A549 (cell line): Measurements from ENCODE around the gene RUNX1. TPM values are rescaled to one million over a fixed set of nuclear protein-coding genes. Genes with fewer than 3 reads are reported as not detected.

Experiments
- ATAC-seq, 2 experiments: fragments of 200-7000 bp in 1 of 2; fragments of >200 bp in 1 of 2; cut with Nextera tagmentation in 1 of 2; cut with Tn5 transposase in 1 of 2; 3 replicates each; pipeline versions ENCODE4 v1.8.0 to v1.9.1; 2018 to 2020; ENCODE audit warnings: mild to moderate bottlenecking in 1 of 2, moderate library complexity in 1 of 2
- CTCF ChIA-PET: fragments of 300-600 bp; sonication (Branson Sonifier 250); formaldehyde crosslinking; extraction: SDS; loops from one replicate; lab custom pipeline; 2021; ENCODE audit warnings: antibody characterized with exemption, inconsistent platforms; lab: Yijun Ruan, JAX
- POLR2A ChIA-PET: fragments of 350-600 bp; formaldehyde crosslinking; extraction: SDS; loops from one replicate; lab custom pipeline; 2021; ENCODE audit warnings: antibody characterized with exemption, inconsistent platforms; lab: Yijun Ruan, JAX
- DNase-seq, 2 experiments: peaks; one replicate each; pipeline versions ENCODE4 v3.0.0 to v3.0.0-alpha.2; 2011 to 2016; ENCODE audit warnings: low read depth in 1 of 2, low spot score in 1 of 2
- FAIRE-seq: peaks from 2 replicates; lab custom pipeline; 2011; peaks lifted over from hg19 to GRCh38; lab: Jason Lieb, UNC
- H3K27ac ChIP-seq, 2 experiments: fragments of >200 bp; sonication (Bioruptor Twin); formaldehyde crosslinking; 3 replicates each; pipeline ENCODE4 v1.5.1; 2016 to 2017
- H3K4me1 ChIP-seq: fragments of >200 bp; sonication (Bioruptor Twin); formaldehyde crosslinking; 3 replicates; pipeline ENCODE4 v1.6.1; 2016
- H3K4me2 ChIP-seq: fragments of >200 bp; sonication (Bioruptor Twin); formaldehyde crosslinking; 3 replicates; pipeline ENCODE4 v1.6.1; 2016
- H3K4me3 ChIP-seq: fragments of >200 bp; sonication (Bioruptor Twin); formaldehyde crosslinking; 3 replicates; pipeline ENCODE4 v1.5.1; 2016
- H3K9me3 ChIP-seq: fragments of >200 bp; sonication (Bioruptor Twin); formaldehyde crosslinking; 3 replicates; pipeline ENCODE4 v1.6.1; 2016
- CBX2 ChIP-seq: fragments of 200-600 bp; sonication (generic); IDR thresholded peaks from 2 replicates; pipeline ENCODE4 v1.6.1; 2016; ENCODE audit warnings: low read depth, mild to moderate bottlenecking, borderline replicate concordance
- CEBPB ChIP-seq, 2 experiments: fragments of >200 bp in 1 of 2; sonication (Bioruptor Twin) in 1 of 2; formaldehyde crosslinking in 1 of 2; IDR thresholded peaks; 2 replicates each; pipeline ENCODE4 v1.6.1; 2012 to 2016
- CHD2 ChIP-seq: fragments of 150-350 bp; IDR thresholded peaks from 2 replicates; pipeline ENCODE4 v1.6.1; 2014; ENCODE audit warnings: low read length; ENCODE audit not compliant: partially characterized antibody
- EHF ChIP-seq: fragments of 250-450 bp; sonication (Bioruptor Pico); IDR thresholded peaks from 2 replicates; pipeline ENCODE4 v1.5.0; 2020; ENCODE audit warnings: mild to moderate bottlenecking
- EHMT2 ChIP-seq: fragments of 200-600 bp; sonication (generic); IDR thresholded peaks from 2 replicates; pipeline ENCODE4 v1.6.1; 2016; ENCODE audit warnings: antibody characterized with exemption, low read depth, mild to moderate bottlenecking, moderate library complexity
- ESRRA ChIP-seq: fragments of 150-350 bp; IDR thresholded peaks from 2 replicates; pipeline ENCODE4 v1.6.1; 2014; ENCODE audit warnings: mild to moderate bottlenecking, low read length, borderline replicate concordance
- FOXS1 ChIP-seq: fragments of 250-450 bp; sonication (Bioruptor Pico); IDR thresholded peaks from 2 replicates; pipeline ENCODE4 v1.5.0; 2020; ENCODE audit warnings: mild to moderate bottlenecking, moderate library complexity
- GATA3 ChIP-seq: IDR thresholded peaks from 2 replicates; pipeline ENCODE4 v1.6.1; 2012; ENCODE audit warnings: borderline replicate concordance
- HMGXB4 ChIP-seq: fragments of 250-450 bp; sonication (Bioruptor Pico); IDR thresholded peaks from 2 replicates; pipeline ENCODE4 v1.5.0; 2021; ENCODE audit warnings: mild to moderate bottlenecking, moderate library complexity, borderline replicate concordance
- HOXA7 ChIP-seq: fragments of 250-450 bp; sonication (Bioruptor Pico); IDR thresholded peaks from 2 replicates; pipeline ENCODE4 v1.5.0; 2020; ENCODE audit warnings: mild to moderate bottlenecking, moderate library complexity
- HOXB13 ChIP-seq: fragments of 250-450 bp; sonication (Bioruptor Pico); IDR thresholded peaks from 2 replicates; pipeline ENCODE4 v1.5.0; 2020; ENCODE audit warnings: low read depth, mild to moderate bottlenecking, moderate library complexity
- HOXB5 ChIP-seq: fragments of 250-450 bp; sonication (Bioruptor Pico); IDR thresholded peaks from 2 replicates; pipeline ENCODE4 v1.5.0; 2020; ENCODE audit warnings: mild to moderate bottlenecking, moderate library complexity
- JUN ChIP-seq, 2 experiments: fragments of >200 bp; sonication (Bioruptor Twin); formaldehyde crosslinking; IDR thresholded peaks; 2 replicates in 1 of 2; 3 replicates in 1 of 2; pipeline ENCODE4 v1.6.1; 2016 to 2017
- KDM1A ChIP-seq: fragments of 200-600 bp; sonication (generic); IDR thresholded peaks from 2 replicates; pipeline ENCODE4 v1.6.1; 2016; ENCODE audit warnings: low read depth, mild to moderate bottlenecking
- MAX ChIP-seq: IDR thresholded peaks from 2 replicates; pipeline ENCODE4 v1.6.1; 2012
- MYC ChIP-seq: IDR thresholded peaks from 2 replicates; pipeline ENCODE4 v1.6.1; 2012; ENCODE audit warnings: mild to moderate bottlenecking, inconsistent platforms, low read length, improper control_type of control experiment, borderline replicate concordance
- NFE2L2 ChIP-seq: fragments of 150-350 bp; conservative IDR thresholded peaks from 2 replicates; pipeline ENCODE4 v1.6.1; 2014; ENCODE audit warnings: low read length
- PHF8 ChIP-seq: fragments of 200-600 bp; sonication (generic); IDR thresholded peaks from 2 replicates; pipeline ENCODE4 v1.6.1; 2016; ENCODE audit warnings: low read depth, mild to moderate bottlenecking, antibody characterized with exemption, moderate library complexity, borderline replicate concordance
- TP53 ChIP-seq: fragments of 250-450 bp; sonication (Bioruptor Pico); IDR thresholded peaks from 2 replicates; pipeline ENCODE4 v1.5.0; 2021; ENCODE audit warnings: mild to moderate bottlenecking, moderate library complexity
- ZNF302 ChIP-seq: fragments of 250-450 bp; sonication (Bioruptor Pico); IDR thresholded peaks from 2 replicates; pipeline ENCODE4 v1.9.0; 2021; ENCODE audit warnings: inconsistent platforms, mild to moderate bottlenecking, moderate library complexity
- WGBS: methylation state at CpG from one replicate; pipeline ENCODE4 v1.1.6; 2017; ENCODE audit errors: missing lambda C conversion rate; 5-methylcytosine and 5-hydroxymethylcytosine counted together
- polyA plus RNA-seq, 4 experiments: library from polyadenylated mRNA; depleted of rRNA in 3 of 4; stranded (reverse); fragments of >200 nt; fragmentation: RNase III in 1 of 4; extraction: RNeasy Plus Mini Kit Qiagen cat#74134 plus additional on column Dnase treatment in 1 of 4; gene quantifications; 2 replicates in 3 of 4; 3 replicates in 1 of 4; pipeline ENCODE4 v1.2.3, GENCODE V29; 2011 to 2017
- TF ChIP-seq, protein P1 (sequence below): fragments of >200 bp; sonication (Bioruptor Twin); formaldehyde crosslinking; IDR thresholded peaks from 3 replicates; pipeline ENCODE4 v1.5.1; 2016
- TF ChIP-seq, protein P2 (sequence below): fragments of 450-650 bp; IDR thresholded peaks from 2 replicates; pipeline ENCODE4 v1.6.1; 2014; ENCODE audit warnings: antibody characterized with exemption
- TF ChIP-seq, protein P3 (sequence below): fragments of >200 bp; sonication (Bioruptor Twin); formaldehyde crosslinking; IDR thresholded peaks from 3 replicates; pipeline ENCODE4 v1.6.1; 2016

Gene RUNX1
- polyA plus RNA-seq, 2 of the 4 experiments (the other 2 are of a cell fraction): 5.5 TPM

- POLR2A ChIA-PET: no interaction called here
- 68% methylated on average over 4 of the region's 4 CpGs for WGBS
- Histone ChIP-seq H3K4me2 (no peak overlapping the region), H3K9me3 (no peaks in the 10 kb centered on the region), H3K4me1 (0 out of 3 replicates have a peak, but pooled peaks cover 2% of the 10 kb centered on the region), H3K27ac (no peak overlapping the region)
- CTCF ChIA-PET: no interaction called here
- DNase-seq: no peak
- TF ChIP-seq ESRRA (no peak), HOXB5 (CRISPR knock-in tag) (no peak), CBX2 (no peak), HOXA7 (no peak), EHF (CRISPR knock-in tag) (no peak), NFE2L2 (no peak), KDM1A (no peak)
- TF ChIP-seq, protein P1, sequence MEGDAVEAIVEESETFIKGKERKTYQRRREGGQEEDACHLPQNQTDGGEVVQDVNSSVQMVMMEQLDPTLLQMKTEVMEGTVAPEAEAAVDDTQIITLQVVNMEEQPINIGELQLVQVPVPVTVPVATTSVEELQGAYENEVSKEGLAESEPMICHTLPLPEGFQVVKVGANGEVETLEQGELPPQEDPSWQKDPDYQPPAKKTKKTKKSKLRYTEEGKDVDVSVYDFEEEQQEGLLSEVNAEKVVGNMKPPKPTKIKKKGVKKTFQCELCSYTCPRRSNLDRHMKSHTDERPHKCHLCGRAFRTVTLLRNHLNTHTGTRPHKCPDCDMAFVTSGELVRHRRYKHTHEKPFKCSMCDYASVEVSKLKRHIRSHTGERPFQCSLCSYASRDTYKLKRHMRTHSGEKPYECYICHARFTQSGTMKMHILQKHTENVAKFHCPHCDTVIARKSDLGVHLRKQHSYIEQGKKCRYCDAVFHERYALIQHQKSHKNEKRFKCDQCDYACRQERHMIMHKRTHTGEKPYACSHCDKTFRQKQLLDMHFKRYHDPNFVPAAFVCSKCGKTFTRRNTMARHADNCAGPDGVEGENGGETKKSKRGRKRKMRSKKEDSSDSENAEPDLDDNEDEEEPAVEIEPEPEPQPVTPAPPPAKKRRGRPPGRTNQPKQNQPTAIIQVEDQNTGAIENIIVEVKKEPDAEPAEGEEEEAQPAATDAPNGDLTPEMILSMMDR: no peak
- TF ChIP-seq, protein P2, sequence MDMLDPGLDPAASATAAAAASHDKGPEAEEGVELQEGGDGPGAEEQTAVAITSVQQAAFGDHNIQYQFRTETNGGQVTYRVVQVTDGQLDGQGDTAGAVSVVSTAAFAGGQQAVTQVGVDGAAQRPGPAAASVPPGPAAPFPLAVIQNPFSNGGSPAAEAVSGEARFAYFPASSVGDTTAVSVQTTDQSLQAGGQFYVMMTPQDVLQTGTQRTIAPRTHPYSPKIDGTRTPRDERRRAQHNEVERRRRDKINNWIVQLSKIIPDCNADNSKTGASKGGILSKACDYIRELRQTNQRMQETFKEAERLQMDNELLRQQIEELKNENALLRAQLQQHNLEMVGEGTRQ: no peak
- TF ChIP-seq, protein P3, sequence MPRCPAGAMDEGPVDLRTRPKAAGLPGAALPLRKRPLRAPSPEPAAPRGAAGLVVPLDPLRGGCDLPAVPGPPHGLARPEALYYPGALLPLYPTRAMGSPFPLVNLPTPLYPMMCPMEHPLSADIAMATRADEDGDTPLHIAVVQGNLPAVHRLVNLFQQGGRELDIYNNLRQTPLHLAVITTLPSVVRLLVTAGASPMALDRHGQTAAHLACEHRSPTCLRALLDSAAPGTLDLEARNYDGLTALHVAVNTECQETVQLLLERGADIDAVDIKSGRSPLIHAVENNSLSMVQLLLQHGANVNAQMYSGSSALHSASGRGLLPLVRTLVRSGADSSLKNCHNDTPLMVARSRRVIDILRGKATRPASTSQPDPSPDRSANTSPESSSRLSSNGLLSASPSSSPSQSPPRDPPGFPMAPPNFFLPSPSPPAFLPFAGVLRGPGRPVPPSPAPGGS: no peak
- TF ChIP-seq, all 56 proteins: peak for 0
- no peak overlapping the region for H3K4me3 ChIP-seq
- no peak for ATAC-seq
- no peak for FAIRE-seq
Observed at GRCh38 chr21:34970566-34970965, 78.5 kb downstream of the RUNX1 start.

DNA sequence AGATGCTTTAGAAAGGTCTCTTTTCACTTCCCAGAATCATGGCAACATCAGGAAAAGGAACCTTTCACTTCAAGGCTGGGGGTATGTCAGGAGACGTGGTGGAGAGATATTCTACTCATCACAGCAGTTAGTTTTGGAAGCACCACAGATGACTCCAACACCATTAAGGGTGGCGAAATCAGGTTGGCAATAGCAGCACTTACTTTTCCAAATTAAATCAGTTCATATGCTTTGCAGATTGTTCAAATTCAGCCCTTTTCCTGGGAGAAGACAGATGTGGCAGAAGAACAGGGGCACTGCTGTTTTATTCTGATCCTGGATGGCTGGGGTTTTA lies 79.0 kb downstream of the RUNX1 start:
- TF ChIP-seq GATA3 (no peak), HOXB5 (CRISPR knock-in tag) (no peak), MYC (no peak), JUN (IDR thresholded peaks at IDR 0.05) (no peak), HMGXB4 (CRISPR knock-in tag) (no peak), EHMT2 (no peak), TP53 (CRISPR knock-in tag) (no peak)
- TF ChIP-seq, all 56 proteins: peak for 0

GRCh38 chr21:34969423-34970166 lies 79.5 kb downstream of the RUNX1 start:
- ChIA-PET CTCF (no interaction called here), POLR2A (no interaction called here)
- 61% methylated on average over 8 of the region's 8 CpGs for WGBS
- ATAC-seq (no peak), FAIRE-seq (no peak), DNase-seq (no peak)
- peaks cover 9% of the 10 kb centered on the region; the same call in 1 of the 3 replicates for H3K4me1 ChIP-seq
- TF ChIP-seq HOXB13 (CRISPR knock-in tag) (no peak), MAX (no peak), GATA3 (no peak), EHMT2 (no peak), FOXS1 (CRISPR knock-in tag) (no peak), PHF8 (no peak), JUN (IDR thresholded peaks at IDR 0.05) (no peak), ZNF302 (CRISPR knock-in tag) (no peak), NFE2L2 (no peak), CHD2 (no peak), KDM1A (no peak), CEBPB (IDR thresholded peaks at IDR 0.05) (no peak)
- TF ChIP-seq, protein P2: no peak
- H3K9me3 ChIP-seq: no peaks in the 10 kb centered on the region
- H3K27ac ChIP-seq: no peak overlapping the region
- no peak overlapping the region for H3K4me2 ChIP-seq
- H3K4me3 ChIP-seq: no peak overlapping the region

More for the DNA sequence above, 79.0 kb downstream of the RUNX1 start:
- CTCF ChIA-PET: no interaction called here
- WGBS: 42% methylated on average over 2 of the region's 2 CpGs
- POLR2A ChIA-PET: no interaction called here
- FAIRE-seq (no peak), DNase-seq (no peak), ATAC-seq (no peak)
- Histone ChIP-seq H3K9me3 (no peaks in the 10 kb centered on the region), H3K27ac (no peak overlapping the region), H3K4me2 (no peak overlapping the region), H3K4me3 (no peak overlapping the region), H3K4me1 (peaks cover 3% of the 10 kb centered on the region; the same call in 1 of the 3 replicates)
